Astrocyte of the spinal cord (primary cell): ENCODE results near the gene BPIFB4.

ENCODE experiments used
- DNase-seq: peaks from one replicate; pipeline ENCODE4 v3.0.0; 2011; ENCODE audit warnings: low read depth, low spot score
- H3K4me3 ChIP-seq: 2 replicates; pipeline ENCODE4 v1.5.1; 2011; ENCODE audit warnings: low read depth, mild to moderate bottlenecking, low read length, moderate library complexity
- in situ Hi-C: cut with HindIII; loops from 2 replicates; pipeline ENCODE4 v1.10.0; 2017; ENCODE audit warnings: low sequenced_read_pairs
- TF ChIP-seq, protein P1 (sequence below): IDR thresholded peaks from 2 replicates; pipeline ENCODE4 v1.5.1; 2012; ENCODE audit warnings: low read depth, mild to moderate bottlenecking, low read length, inconsistent platforms

The BPIFB4 gene

GRCh38 chr20:33059741-33060390, 19.6 kb upstream of the BPIFB4 start:
- TF ChIP-seq, protein P1, sequence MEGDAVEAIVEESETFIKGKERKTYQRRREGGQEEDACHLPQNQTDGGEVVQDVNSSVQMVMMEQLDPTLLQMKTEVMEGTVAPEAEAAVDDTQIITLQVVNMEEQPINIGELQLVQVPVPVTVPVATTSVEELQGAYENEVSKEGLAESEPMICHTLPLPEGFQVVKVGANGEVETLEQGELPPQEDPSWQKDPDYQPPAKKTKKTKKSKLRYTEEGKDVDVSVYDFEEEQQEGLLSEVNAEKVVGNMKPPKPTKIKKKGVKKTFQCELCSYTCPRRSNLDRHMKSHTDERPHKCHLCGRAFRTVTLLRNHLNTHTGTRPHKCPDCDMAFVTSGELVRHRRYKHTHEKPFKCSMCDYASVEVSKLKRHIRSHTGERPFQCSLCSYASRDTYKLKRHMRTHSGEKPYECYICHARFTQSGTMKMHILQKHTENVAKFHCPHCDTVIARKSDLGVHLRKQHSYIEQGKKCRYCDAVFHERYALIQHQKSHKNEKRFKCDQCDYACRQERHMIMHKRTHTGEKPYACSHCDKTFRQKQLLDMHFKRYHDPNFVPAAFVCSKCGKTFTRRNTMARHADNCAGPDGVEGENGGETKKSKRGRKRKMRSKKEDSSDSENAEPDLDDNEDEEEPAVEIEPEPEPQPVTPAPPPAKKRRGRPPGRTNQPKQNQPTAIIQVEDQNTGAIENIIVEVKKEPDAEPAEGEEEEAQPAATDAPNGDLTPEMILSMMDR = no peak
- H3K4me3 ChIP-seq = no peak overlapping the region
- in situ Hi-C loops = no loop called here
- DNase-seq = no peak

DNA sequence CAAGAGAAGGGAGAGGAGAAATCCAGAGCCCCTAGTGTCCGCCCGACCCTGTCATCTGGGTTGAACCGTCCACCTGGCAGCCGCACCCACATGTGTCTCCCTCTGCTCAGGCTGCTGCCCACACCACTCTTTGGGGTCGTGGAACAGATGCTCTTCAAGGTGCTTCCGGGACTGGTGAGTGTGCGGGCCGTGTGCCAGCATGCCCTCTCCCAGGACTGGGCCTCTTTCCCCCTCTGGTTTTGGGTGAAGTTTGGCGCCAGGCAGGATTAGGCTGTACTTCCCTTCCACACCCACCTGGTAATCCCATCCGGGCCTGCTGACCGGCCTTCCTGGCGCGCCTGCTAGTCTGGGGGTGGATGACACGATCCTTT, 17.8 kb upstream of the BPIFB4 start:
- in situ Hi-C loops = no loop called here
- TF ChIP-seq, protein P1 = no peak
- DNase-seq = no peak
- H3K4me3 ChIP-seq = no peak overlapping the region

DNA sequence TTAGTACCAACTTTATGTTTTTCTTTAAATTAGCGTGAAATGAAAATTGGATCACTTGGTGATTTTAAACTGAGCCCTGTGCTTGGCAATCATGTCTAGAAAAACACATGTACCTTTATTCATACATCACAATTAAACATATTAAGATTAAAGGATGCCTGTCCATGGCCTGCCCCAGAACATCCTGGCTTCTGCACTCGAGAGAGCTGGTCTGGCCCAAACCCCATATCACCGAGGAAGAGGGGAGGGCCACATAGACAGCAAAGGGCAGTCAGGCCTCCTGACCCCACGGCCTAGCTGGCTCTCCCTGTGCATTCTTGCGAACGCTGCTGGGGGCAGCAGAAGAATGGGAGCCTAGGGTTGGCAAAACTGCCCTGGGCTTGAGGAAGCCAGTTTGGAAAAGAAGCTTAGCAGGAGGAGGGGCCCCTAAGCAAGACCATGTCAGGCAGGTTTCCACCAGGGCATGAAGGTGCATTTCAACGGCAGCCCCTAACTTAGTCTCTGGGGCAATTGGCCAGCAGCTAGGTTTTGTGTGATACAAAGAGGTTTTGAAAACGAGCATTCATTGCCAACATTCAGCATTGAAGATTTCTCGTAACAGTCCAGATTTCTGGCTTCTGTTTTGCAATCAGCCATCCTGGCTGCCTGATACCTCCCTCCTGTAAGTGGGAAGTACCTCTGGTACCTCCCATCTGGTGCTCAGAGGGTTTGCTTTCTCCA, 17.2 kb upstream of the BPIFB4 start:
- H3K4me3 ChIP-seq = no peak overlapping the region
- DNase-seq = no peak
- in situ Hi-C loops = no loop called here
- TF ChIP-seq, protein P1 = no peak

GRCh38 chr20:33062825-33063149, 16.7 kb upstream of the BPIFB4 start:
- no peak overlapping the region for H3K4me3 ChIP-seq
- in situ Hi-C loops = no loop called here
- TF ChIP-seq, protein P1 = no peak
- DNase-seq = no peak

GRCh38 chr20:33063271-33063670, 16.2 kb upstream of the BPIFB4 start:
- in situ Hi-C loops = no loop called here
- TF ChIP-seq, protein P1 = no peak
- no peak overlapping the region for H3K4me3 ChIP-seq
- no peak for DNase-seq

- in situ Hi-C loops = no loop called here
- DNase-seq = no peak
- TF ChIP-seq, protein P1 = no peak
- H3K4me3 ChIP-seq = no peak overlapping the region
Measured at GRCh38 chr20:33064572-33065287, 14.7 kb upstream of the BPIFB4 start.
